Osteoblast (primary cell): ENCODE measurements around the gene CAGE1. TPM values are rescaled to one million over a fixed set of nuclear protein-coding genes. Genes with fewer than 3 reads are reported as not detected.
"Not testable (repeated sequence)": the region's sequence is repeated elsewhere in the genome, so short reads cannot be mapped to it uniquely, and the experiment has no call there.

ENCODE experiments used
- DNase-seq: peaks from one replicate; pipeline ENCODE4 v3.0.0; 2011; ENCODE audit warnings: low spot score, mixed read lengths; ENCODE audit not compliant: insufficient read length; ENCODE audit errors: missing footprints
- H2AFZ ChIP-seq: 2 replicates; pipeline ENCODE4 v1.6.0; 2011; ENCODE audit warnings: mild to moderate bottlenecking, low read length
- H3K27ac ChIP-seq: 2 replicates; pipeline ENCODE4 v1.5.1; 2011; ENCODE audit warnings: mild to moderate bottlenecking, low read depth, low read length, moderate library complexity
- H3K27me3 ChIP-seq: 2 replicates; pipeline ENCODE4 v1.6.0; 2012; ENCODE audit warnings: mild to moderate bottlenecking, control low read depth, inconsistent platforms, low read length, moderate library complexity; ENCODE audit not compliant: insufficient read depth
- H3K36me3 ChIP-seq: 2 replicates; pipeline ENCODE4 v1.5.1; 2011; ENCODE audit warnings: mild to moderate bottlenecking, low read length, control low read depth, moderate library complexity; ENCODE audit not compliant: insufficient read depth
- H3K4me1 ChIP-seq: 2 replicates; pipeline ENCODE4 v1.5.1; 2011; ENCODE audit warnings: mild to moderate bottlenecking, low read length, control low read depth, moderate library complexity; ENCODE audit not compliant: insufficient read depth
- H3K4me2 ChIP-seq: 2 replicates; pipeline ENCODE4 v1.6.0; 2011; ENCODE audit warnings: mild to moderate bottlenecking, low read length; ENCODE audit not compliant: insufficient read depth
- H3K4me3 ChIP-seq: fragments of 200-600 bp; sonication (generic); 3 replicates; pipeline ENCODE4 v1.5.1; 2012; ENCODE audit warnings: mild to moderate bottlenecking, low read length, inconsistent platforms; ENCODE audit not compliant: insufficient read depth
- H3K79me2 ChIP-seq: 2 replicates; pipeline ENCODE4 v1.6.0; 2012; ENCODE audit warnings: mild to moderate bottlenecking, low read length, control low read depth, inconsistent platforms; ENCODE audit not compliant: insufficient read depth
- H3K9me3 ChIP-seq: 2 replicates; pipeline ENCODE4 v1.5.1; 2011; ENCODE audit warnings: low read depth, low read length, control low read depth
- H4K20me1 ChIP-seq: 2 replicates; pipeline ENCODE4 v1.6.0; 2012; ENCODE audit warnings: mild to moderate bottlenecking, low read length, control low read depth; ENCODE audit not compliant: insufficient read depth
- CTCF ChIP-seq: IDR thresholded peaks from 2 replicates; pipeline ENCODE4 v1.5.1; 2011; ENCODE audit warnings: mild to moderate bottlenecking, low read depth, low read length, moderate library complexity; ENCODE audit errors: extremely low read depth
- total RNA-seq: library from RNA; depleted of rRNA; stranded (reverse); fragments of >200 nt; gene quantifications from 2 replicates; pipeline ENCODE4 v1.2.3, GENCODE V29; 2012

CAGE1 gene
- total RNA-seq, 1 donor: under 0.01 TPM

DNA sequence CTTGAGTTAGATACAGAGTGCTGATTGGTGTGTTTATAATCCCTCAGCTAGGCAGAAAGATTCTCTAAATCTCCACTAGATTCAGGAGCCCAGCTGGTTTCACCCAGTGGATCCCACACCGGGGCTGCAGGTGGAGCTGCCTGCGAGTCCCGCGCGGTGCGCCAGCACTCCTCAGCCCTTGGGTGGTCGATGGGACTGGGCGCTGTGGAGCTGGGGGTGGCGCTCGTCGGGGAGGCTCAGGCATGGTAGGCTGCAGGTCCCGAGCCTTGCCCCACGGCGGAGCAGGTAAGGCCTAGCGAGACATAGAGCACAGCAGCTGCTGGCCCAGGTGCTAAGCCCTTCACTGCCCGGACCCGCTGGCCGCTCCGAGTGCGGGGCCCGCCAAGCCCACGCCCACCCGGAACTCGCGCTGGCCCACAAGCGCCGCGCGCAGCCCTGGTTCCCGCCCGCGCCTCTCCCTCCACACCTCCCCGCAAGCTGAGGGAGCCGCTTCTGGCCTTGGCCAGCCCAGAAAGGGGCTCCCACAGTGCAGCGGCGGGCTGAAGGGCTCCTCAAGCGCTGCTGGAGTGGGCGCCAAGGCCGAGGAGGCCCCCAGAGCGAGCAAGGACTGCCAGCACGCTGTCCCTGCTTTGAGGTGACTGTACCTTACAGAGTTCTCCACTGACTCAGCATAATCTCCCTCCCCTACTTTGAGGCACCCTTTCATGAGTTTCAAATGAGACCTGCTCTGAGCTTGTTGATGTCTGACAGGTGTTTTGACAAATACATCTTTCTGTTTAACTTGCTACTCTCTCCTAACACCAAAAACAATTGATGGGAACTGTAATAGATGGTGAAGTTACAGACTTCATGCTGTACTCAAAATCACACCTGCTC lies 72.6 kb downstream of the CAGE1 start:
- Histone ChIP-seq H3K36me3 (no peaks in the 10 kb centered on the region), H3K79me2 (peaks cover 11% of the 10 kb centered on the region), H3K9me3 (no peaks in the 10 kb centered on the region), H3K4me2 (no peak overlapping the region), H3K4me1 (peaks cover 4% of the 10 kb centered on the region), H4K20me1 (peaks cover 3% of the 10 kb centered on the region), H3K4me3 (no peak overlapping the region), H2AFZ (no peak overlapping the region), H3K27ac (no peak overlapping the region), H3K27me3 (no peaks in the 10 kb centered on the region)
- TF ChIP-seq CTCF: no peak
- DNase-seq: no peak

- Histone ChIP-seq H3K4me2 (no peak overlapping the region), H3K9me3 (no peaks in the 10 kb centered on the region), H3K4me3 (no peak overlapping the region), H3K36me3 (no peaks in the 10 kb centered on the region), H2AFZ (no peak overlapping the region), H3K4me1 (peaks cover 10% of the 10 kb centered on the region), H3K27me3 (no peaks in the 10 kb centered on the region), H3K79me2 (peaks cover 20% of the 10 kb centered on the region), H3K27ac (no peak overlapping the region), H4K20me1 (peaks cover 3% of the 10 kb centered on the region)
- no peak for DNase-seq
- TF ChIP-seq CTCF: no peak
Measured at GRCh38 chr6:7315948-7316365, 73.6 kb downstream of the CAGE1 start.

GRCh38 chr6:7315087-7315947 lies 74.2 kb downstream of the CAGE1 start:
- not testable (repeated sequence) for H3K4me2 ChIP-seq, H3K36me3 ChIP-seq, H3K9me3 ChIP-seq, H3K27me3 ChIP-seq, H3K27ac ChIP-seq, H2AFZ ChIP-seq, DNase-seq, H4K20me1 ChIP-seq, H3K4me3 ChIP-seq
- Histone ChIP-seq H3K4me1 (peaks cover 11% of the 10 kb centered on the region), H3K79me2 (peaks cover 27% of the 10 kb centered on the region)

DNA sequence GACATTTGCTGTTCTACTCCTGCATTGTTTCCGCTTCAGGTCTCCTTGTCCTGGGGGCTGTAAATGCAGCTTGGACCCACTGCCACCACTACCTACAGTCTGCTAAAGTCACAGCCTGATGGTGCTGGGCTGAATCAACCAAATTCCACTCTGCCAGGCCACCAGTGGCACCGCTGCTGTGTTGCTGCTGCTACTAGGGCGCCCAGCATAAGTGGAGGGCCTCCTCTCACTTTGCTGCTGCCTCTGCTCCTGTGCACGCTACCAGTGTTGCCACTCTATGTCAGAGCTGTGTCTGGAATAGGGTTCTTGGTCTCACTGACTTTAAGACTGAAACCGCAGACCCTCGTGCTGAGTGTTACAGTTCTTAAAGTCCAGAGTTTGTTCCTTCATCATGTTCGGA lies 75.1 kb downstream of the CAGE1 start:
- Histone ChIP-seq H3K27ac (no peak overlapping the region), H3K4me3 (no peak overlapping the region), H4K20me1 (peaks cover 6% of the 10 kb centered on the region), H2AFZ (peak overlapping the region; percentile 56), H3K4me1 (peaks cover 11% of the 10 kb centered on the region), H3K79me2 (peaks cover 36% of the 10 kb centered on the region), H3K36me3 (peaks cover 5% of the 10 kb centered on the region), H3K9me3 (no peaks in the 10 kb centered on the region), H3K4me2 (no peak overlapping the region), H3K27me3 (no peaks in the 10 kb centered on the region)
- no peak for TF ChIP-seq CTCF
- no peak for DNase-seq
